ENCODE data around the gene CHAF1B. TPM values are rescaled to one million over a fixed set of nuclear protein-coding genes. Genes with fewer than 3 reads are reported as not detected.

Gene CHAF1B
- total RNA-seq, 1 donor from 2014 or later = 33.4 TPM

GRCh38 chr21:36452281-36452825 lies 67.2 kb downstream of the CHAF1B start:
- Mint-ChIP-seq H3K27me3 (no peaks in the 10 kb centered on the region), H3K4me3 (no peak overlapping the region), H3K27ac (no peak overlapping the region), H3K4me1 (no peaks in the 10 kb centered on the region), H3K9me3 (no peaks in the 10 kb centered on the region), H3K36me3 (ENCODE audit: low read depth) (no peaks in the 10 kb centered on the region)
- no peak for DNase-seq
- intact Hi-C loops (cut with micrococcal nuclease) = no loop called here

DNA sequence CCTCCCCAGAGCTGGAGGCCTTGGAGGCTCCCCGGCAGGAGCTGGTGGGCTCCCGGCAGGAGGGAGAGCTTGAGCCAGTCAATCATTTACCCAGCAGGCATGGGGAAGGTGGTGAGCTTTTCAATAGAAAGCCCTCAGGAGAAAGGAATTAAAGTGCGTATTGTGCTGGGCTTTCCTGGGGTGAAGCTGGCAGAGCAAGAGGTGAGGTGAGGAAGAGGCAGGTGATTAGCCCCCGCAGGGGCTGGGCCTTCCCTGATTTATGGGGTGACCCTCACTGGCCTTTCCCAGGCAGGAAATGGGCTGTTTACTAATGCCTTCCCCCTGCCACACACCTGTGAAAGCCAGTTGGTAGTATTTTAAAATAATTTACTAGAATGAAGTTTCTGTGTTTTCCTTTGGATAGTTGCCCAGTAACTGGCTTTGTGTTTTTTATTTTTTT lies 68.9 kb downstream of the CHAF1B start:
- Mint-ChIP-seq H3K27ac (no peak overlapping the region), H3K27me3 (no peaks in the 10 kb centered on the region), H3K36me3 (ENCODE audit: low read depth) (no peaks in the 10 kb centered on the region), H3K9me3 (no peaks in the 10 kb centered on the region), H3K4me1 (no peaks in the 10 kb centered on the region), H3K4me3 (no peak overlapping the region)
- intact Hi-C loops (cut with micrococcal nuclease) = no loop called here
- no peak for DNase-seq

DNA sequence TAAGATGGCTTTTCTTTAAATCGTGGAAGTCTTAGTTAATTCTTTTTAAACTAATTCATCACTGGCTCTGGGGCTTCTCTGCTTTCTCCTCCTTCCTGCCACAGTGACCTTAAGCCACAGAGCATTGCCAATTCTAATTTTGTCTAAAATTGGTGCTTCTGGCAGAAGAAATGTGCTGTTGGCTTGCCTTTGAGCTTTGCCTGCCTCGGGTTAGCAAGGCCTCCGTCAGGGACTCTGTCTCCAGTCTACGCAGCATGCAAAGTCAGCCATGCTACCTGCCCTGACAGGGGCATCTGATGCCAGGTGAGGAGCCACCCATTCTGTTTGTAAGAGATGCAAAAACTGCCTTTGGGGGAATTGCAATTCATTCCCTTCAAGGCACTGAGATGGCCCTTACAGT lies 69.5 kb downstream of the CHAF1B start:
- intact Hi-C loops (cut with micrococcal nuclease) = no loop called here
- no peaks in the 10 kb centered on the region for H3K9me3 Mint-ChIP-seq
- H3K27ac Mint-ChIP-seq = no peak overlapping the region
- H3K4me1 Mint-ChIP-seq = no peaks in the 10 kb centered on the region
- no peaks in the 10 kb centered on the region for H3K36me3 Mint-ChIP-seq (ENCODE audit: low read depth)
- no peaks in the 10 kb centered on the region for H3K27me3 Mint-ChIP-seq
- no peak for DNase-seq
- H3K4me3 Mint-ChIP-seq = no peak overlapping the region

- H3K27me3 Mint-ChIP-seq = no peaks in the 10 kb centered on the region
- H3K4me3 Mint-ChIP-seq = no peak overlapping the region
- no peak for DNase-seq
- H3K36me3 Mint-ChIP-seq (ENCODE audit: low read depth) = no peaks in the 10 kb centered on the region
- no peaks in the 10 kb centered on the region for H3K9me3 Mint-ChIP-seq
- H3K27ac Mint-ChIP-seq = no peak overlapping the region
- H3K4me1 Mint-ChIP-seq = no peaks in the 10 kb centered on the region
- intact Hi-C loops (cut with micrococcal nuclease) = no loop called here
Measured at GRCh38 chr21:36456729-36457414, 71.7 kb downstream of the CHAF1B start.

- no peaks in the 10 kb centered on the region for H3K36me3 Mint-ChIP-seq (ENCODE audit: low read depth)
- no peaks in the 10 kb centered on the region for H3K9me3 Mint-ChIP-seq
- intact Hi-C loops (cut with micrococcal nuclease) = no loop called here
- DNase-seq = no peak
- no peak overlapping the region for H3K27ac Mint-ChIP-seq
- peaks cover 2% of the 10 kb centered on the region for H3K4me1 Mint-ChIP-seq
- no peaks in the 10 kb centered on the region for H3K27me3 Mint-ChIP-seq
- H3K4me3 Mint-ChIP-seq = no peak overlapping the region
Measured at GRCh38 chr21:36459098-36459497, 73.9 kb downstream of the CHAF1B start.

GRCh38 chr21:36460866-36461265 lies 75.7 kb downstream of the CHAF1B start:
- intact Hi-C loops (cut with micrococcal nuclease) = no loop called here
- no peak overlapping the region for H3K4me3 Mint-ChIP-seq
- DNase-seq = no peak
- no peaks in the 10 kb centered on the region for H3K27me3 Mint-ChIP-seq
- H3K4me1 Mint-ChIP-seq = peaks cover 2% of the 10 kb centered on the region
- H3K9me3 Mint-ChIP-seq = no peaks in the 10 kb centered on the region
- no peaks in the 10 kb centered on the region for H3K36me3 Mint-ChIP-seq (ENCODE audit: low read depth)
- H3K27ac Mint-ChIP-seq = no peak overlapping the region

DNA sequence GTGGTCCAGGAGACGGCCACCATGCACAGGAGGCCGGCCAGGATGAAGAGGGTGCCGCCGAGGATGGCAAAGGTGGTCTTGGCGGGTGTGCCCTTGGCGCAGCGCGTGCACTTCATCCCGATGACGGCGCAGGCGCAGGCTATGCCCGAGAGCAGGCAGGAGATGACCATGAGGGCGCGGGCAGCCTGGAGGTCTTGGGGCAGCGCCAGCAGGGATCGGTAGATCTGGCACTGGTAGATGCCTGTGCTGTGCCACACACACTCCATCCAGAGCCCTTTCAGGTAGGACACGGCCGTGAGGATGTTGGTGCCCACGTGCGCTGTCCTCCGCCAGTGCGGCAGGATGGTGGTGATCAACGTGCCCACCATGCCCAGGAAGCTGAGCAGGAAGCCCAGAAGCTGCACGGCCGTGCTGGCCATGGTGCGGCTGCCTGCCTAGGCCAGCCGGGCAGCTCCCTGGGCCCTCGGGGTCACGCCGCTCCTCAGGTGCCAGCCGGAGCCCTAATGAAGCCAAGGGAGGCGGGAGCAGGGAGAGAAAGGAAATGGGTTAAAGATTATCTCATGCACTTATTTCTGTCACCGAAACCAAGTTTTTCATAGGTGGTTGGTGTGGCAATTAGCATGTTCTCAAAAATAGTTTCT lies 76.2 kb downstream of the CHAF1B start:
- no peak for DNase-seq
- Mint-ChIP-seq H3K36me3 (ENCODE audit: low read depth) (no peaks in the 10 kb centered on the region), H3K4me3 (no peak overlapping the region), H3K9me3 (no peaks in the 10 kb centered on the region), H3K27ac (no peak overlapping the region), H3K4me1 (peaks cover 2% of the 10 kb centered on the region), H3K27me3 (no peaks in the 10 kb centered on the region)
- intact Hi-C loops (cut with micrococcal nuclease) = no loop called here

DNA sequence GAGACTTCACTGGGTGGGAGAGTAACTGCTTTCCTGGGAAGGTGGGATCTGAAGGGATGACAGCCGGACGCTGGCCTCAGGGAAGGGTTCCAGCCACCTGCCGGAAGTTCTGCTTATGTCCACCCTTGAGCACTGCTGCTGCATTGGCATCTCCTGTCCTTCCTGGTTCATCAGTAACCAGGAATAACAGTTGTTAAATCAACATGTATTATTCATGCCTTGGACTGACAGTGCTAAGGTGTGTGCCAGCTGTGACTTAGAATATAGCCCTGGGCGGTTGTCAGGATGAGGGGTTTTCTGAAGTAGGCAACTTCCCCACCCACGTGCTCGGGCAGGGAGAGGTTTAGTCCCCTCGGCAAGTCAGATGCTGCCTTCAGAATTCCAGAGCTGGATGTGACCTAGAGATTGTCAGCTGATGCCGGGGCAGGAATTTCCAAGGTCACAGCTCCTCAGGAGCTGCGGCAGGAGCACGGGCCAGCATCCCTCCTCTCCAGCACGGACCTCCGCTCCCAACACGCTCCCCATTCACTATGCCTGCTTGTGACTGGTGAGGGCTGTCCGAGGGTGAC lies 76.8 kb downstream of the CHAF1B start:
- intact Hi-C loops (cut with micrococcal nuclease) = no loop called here
- H3K9me3 Mint-ChIP-seq = no peaks in the 10 kb centered on the region
- H3K4me3 Mint-ChIP-seq = no peak overlapping the region
- no peaks in the 10 kb centered on the region for H3K36me3 Mint-ChIP-seq (ENCODE audit: low read depth)
- DNase-seq = no peak
- H3K27ac Mint-ChIP-seq = no peak overlapping the region
- no peaks in the 10 kb centered on the region for H3K27me3 Mint-ChIP-seq
- H3K4me1 Mint-ChIP-seq = peaks cover 2% of the 10 kb centered on the region

GRCh38 chr21:36463204-36463603 lies 78.0 kb downstream of the CHAF1B start:
- H3K4me1 Mint-ChIP-seq = peaks cover 2% of the 10 kb centered on the region
- no peak overlapping the region for H3K4me3 Mint-ChIP-seq
- H3K27me3 Mint-ChIP-seq = no peaks in the 10 kb centered on the region
- no peak overlapping the region for H3K27ac Mint-ChIP-seq
- intact Hi-C loops (cut with micrococcal nuclease) = no loop called here
- no peak for DNase-seq
- H3K9me3 Mint-ChIP-seq = no peaks in the 10 kb centered on the region
- no peaks in the 10 kb centered on the region for H3K36me3 Mint-ChIP-seq (ENCODE audit: low read depth)

GRCh38 chr21:36463991-36464390 lies 78.8 kb downstream of the CHAF1B start:
- DNase-seq = no peak
- Mint-ChIP-seq H3K4me3 (no peak overlapping the region), H3K27ac (no peak overlapping the region), H3K36me3 (ENCODE audit: low read depth) (no peaks in the 10 kb centered on the region), H3K9me3 (no peaks in the 10 kb centered on the region), H3K4me1 (peaks cover 2% of the 10 kb centered on the region), H3K27me3 (no peaks in the 10 kb centered on the region)
- intact Hi-C loops (cut with micrococcal nuclease) = no loop called here

GRCh38 chr21:36464590-36464989 lies 79.4 kb downstream of the CHAF1B start:
- H3K4me1 Mint-ChIP-seq = peaks cover 2% of the 10 kb centered on the region
- no peak overlapping the region for H3K27ac Mint-ChIP-seq
- H3K9me3 Mint-ChIP-seq = no peaks in the 10 kb centered on the region
- DNase-seq = no peak
- H3K27me3 Mint-ChIP-seq = no peaks in the 10 kb centered on the region
- no peak overlapping the region for H3K4me3 Mint-ChIP-seq
- H3K36me3 Mint-ChIP-seq (ENCODE audit: low read depth) = no peaks in the 10 kb centered on the region
- intact Hi-C loops (cut with micrococcal nuclease) = no loop called here

DNA sequence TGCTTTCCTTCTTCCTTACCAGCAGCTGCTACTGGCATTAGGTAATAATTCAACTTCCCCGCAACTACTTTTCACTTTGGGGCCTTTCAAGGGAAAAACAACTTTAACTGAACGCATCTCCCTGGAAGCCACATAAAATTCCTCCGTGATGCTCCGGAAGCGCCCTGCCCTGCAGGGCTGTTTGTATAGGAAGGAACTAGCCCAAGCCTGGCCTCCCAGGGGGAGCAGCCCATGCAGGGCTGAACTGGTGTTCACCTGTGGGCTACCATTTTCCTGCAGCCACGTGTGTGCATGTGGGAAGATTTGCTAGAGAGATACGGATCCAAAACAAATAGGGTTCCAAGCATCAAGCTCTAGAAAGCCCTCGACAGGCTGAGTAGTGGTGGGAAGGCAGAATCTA lies 80.3 kb downstream of the CHAF1B start:
- Mint-ChIP-seq H3K36me3 (ENCODE audit: low read depth) (no peaks in the 10 kb centered on the region), H3K9me3 (no peaks in the 10 kb centered on the region), H3K4me1 (peaks cover 2% of the 10 kb centered on the region), H3K4me3 (no peak overlapping the region), H3K27me3 (no peaks in the 10 kb centered on the region), H3K27ac (no peak overlapping the region)
- no peak for DNase-seq
- intact Hi-C loops (cut with micrococcal nuclease) = no loop called here

- Mint-ChIP-seq H3K9me3 (no peaks in the 10 kb centered on the region), H3K4me3 (no peak overlapping the region), H3K27me3 (no peaks in the 10 kb centered on the region), H3K27ac (no peak overlapping the region), H3K36me3 (ENCODE audit: low read depth) (no peaks in the 10 kb centered on the region), H3K4me1 (peaks cover 4% of the 10 kb centered on the region)
- DNase-seq = no peak
- intact Hi-C loops (cut with micrococcal nuclease) = no loop called here
Measured at GRCh38 chr21:36466061-36466511, 80.9 kb downstream of the CHAF1B start.

All from activated CD4-positive, alpha-beta T cell treated with anti-CD3 and anti-CD28 coated beads, Interleukin-2, amount 10 ng/mL, durations not matched to agents 24 days and 14 days (primary cell).